MCF 10A (cell line): ENCODE results near the gene KLLN. TPM values are rescaled to one million over a fixed set of nuclear protein-coding genes. Genes with fewer than 3 reads are reported as not detected.
"Not testable (repeated sequence)": the region's sequence is repeated elsewhere in the genome, so short reads cannot be mapped to it uniquely, and the experiment has no call there.

Experiments used
- BruUV-seq: library from RNA; stranded (reverse); fragments of 400-500 nt; replicated peaks from 2 replicates; lab custom pipeline; 2021; lab: Mats Ljungman, UMichigan
- CTCF ChIA-PET: fragments of 300-600 bp; sonication (Branson Sonifier 250); formaldehyde crosslinking; extraction: SDS; loops from one replicate; lab custom pipeline; 2021; ENCODE audit warnings: antibody characterized with exemption, inconsistent platforms; lab: Yijun Ruan, JAX
- POLR2A ChIA-PET: fragments of 300-600, 350-650 bp; sonication (Branson Sonifier 250); formaldehyde crosslinking; extraction: SDS; loops from one replicate; lab custom pipeline; 2020; ENCODE audit warnings: antibody characterized with exemption, inconsistent platforms; lab: Yijun Ruan, JAX
- DNase-seq: peaks from one replicate; pipeline ENCODE4 v3.0.0-alpha.2; 2018; ENCODE audit not compliant: unreplicated experiment
- H3K27ac Mint-ChIP-seq: one replicate; pipeline ENCODE4 v1.8.0; 2022; ENCODE audit warnings: mild to moderate bottlenecking, low read depth, mixed read lengths; ENCODE audit not compliant: unreplicated experiment
- H3K27me3 Mint-ChIP-seq: one replicate; pipeline ENCODE4 v1.8.0; 2022; ENCODE audit warnings: mixed read lengths; ENCODE audit not compliant: insufficient read depth, unreplicated experiment
- H3K36me3 Mint-ChIP-seq: one replicate; pipeline ENCODE4 v1.8.0; 2022; ENCODE audit warnings: mild to moderate bottlenecking, moderate library complexity, mixed read lengths; ENCODE audit not compliant: insufficient read depth, unreplicated experiment
- H3K4me1 Mint-ChIP-seq: one replicate; pipeline ENCODE4 v1.8.0; 2022; ENCODE audit warnings: mixed read lengths; ENCODE audit not compliant: insufficient read depth, unreplicated experiment
- H3K4me3 Mint-ChIP-seq: one replicate; pipeline ENCODE4 v1.8.0; 2022; ENCODE audit warnings: mild to moderate bottlenecking, moderate library complexity, mixed read lengths; ENCODE audit not compliant: unreplicated experiment
- H3K9me3 Mint-ChIP-seq: one replicate; pipeline ENCODE4 v1.8.0; 2022; ENCODE audit warnings: mixed read lengths; ENCODE audit not compliant: unreplicated experiment
- CTCF ChIP-seq: fragments of 200-600 bp; IDR thresholded peaks from one replicate; pipeline ENCODE4 v1.8.0; 2022; ENCODE audit warnings: antibody characterized with exemption, mild to moderate bottlenecking; ENCODE audit not compliant: unreplicated experiment
- intact Hi-C: fragments of 100-400 bp; cut with micrococcal nuclease; formaldehyde crosslinking; loops from 2 replicates; pipeline ENCODE4 v1.14.1; 2022
- total RNA-seq: library from RNA; stranded (reverse); gene quantifications from 2 replicates; pipeline ENCODE4 v1.2.3, GENCODE V29; 2022

KLLN gene
- total RNA-seq, 1 experiment from 2014 or later, result 0.68 TPM

GRCh38 chr10:87837445-87837844, 25.9 kb downstream of the KLLN start:
- no peak for TF ChIP-seq CTCF
- H3K4me1 Mint-ChIP-seq, result peaks cover 6% of the 10 kb centered on the region
- H3K27ac Mint-ChIP-seq, result no peak overlapping the region
- no peaks in the 10 kb centered on the region for H3K36me3 Mint-ChIP-seq
- H3K27me3 Mint-ChIP-seq, result peaks cover 20% of the 10 kb centered on the region
- ChIA-PET POLR2A (interaction anchor here (1.2 to 14.7 kb wide), 2 partner anchors 19 to 22 kb away, joined by 3 to 186 read pairs; partner anchors contain the start of gene ATAD1), CTCF (interaction anchor here (0.7 to 2.4 kb wide), 2 partner anchors 8 to 715 kb away, joined by 3 to 7 read pairs; no protein-coding TSS in a partner anchor)
- H3K9me3 Mint-ChIP-seq, result no peaks in the 10 kb centered on the region
- no peak for DNase-seq
- intact Hi-C loops, result no loop called here
- no TSS peak for BruUV-seq
- no peak overlapping the region for H3K4me3 Mint-ChIP-seq

- H3K9me3 Mint-ChIP-seq, result no peaks in the 10 kb centered on the region
- no TSS peak for BruUV-seq
- no peaks in the 10 kb centered on the region for H3K36me3 Mint-ChIP-seq
- no peak for DNase-seq
- POLR2A ChIA-PET, result interaction anchor here (0.6 to 4.5 kb wide), 2 partner anchors 18 to 636 kb away, joined by 3 to 32 read pairs; partner anchors contain the start of gene ATAD1
- H3K4me1 Mint-ChIP-seq, result no peaks in the 10 kb centered on the region
- H3K27ac Mint-ChIP-seq, result no peak overlapping the region
- CTCF ChIA-PET, result no interaction called here
- TF ChIP-seq CTCF, result no peak
- intact Hi-C loops, result no loop called here
- no peak overlapping the region for H3K4me3 Mint-ChIP-seq
- H3K27me3 Mint-ChIP-seq, result peaks cover 20% of the 10 kb centered on the region
Observed at GRCh38 chr10:87836098-87836497, 27.2 kb downstream of the KLLN start.

GRCh38 chr10:87829986-87830729, 33.2 kb downstream of the KLLN start:
- ChIA-PET POLR2A (interaction anchor here (0.6 to 5.7 kb wide), 4 partner anchors 8 to 20 kb away, joined by 3 to 36 read pairs (median 6); partner anchors contain the start of gene ATAD1), CTCF (interaction anchor here (0.6 to 2.7 kb wide), 3 partner anchors 9 to 11 kb away, joined by 3 to 17 read pairs (median 7); partner anchors contain the start of gene ATAD1)
- no TSS peak for BruUV-seq
- Mint-ChIP-seq H3K36me3 (no peaks in the 10 kb centered on the region), H3K4me1 (no peaks in the 10 kb centered on the region), H3K9me3 (no peaks in the 10 kb centered on the region), H3K27me3 (no peaks in the 10 kb centered on the region), H3K27ac (no peak overlapping the region), H3K4me3 (no peak overlapping the region)
- no peak for TF ChIP-seq CTCF
- intact Hi-C loops, result no loop called here
- DNase-seq, result no peak

GRCh38 chr10:87829051-87829450, 34.3 kb downstream of the KLLN start:
- not testable (repeated sequence) for DNase-seq, BruUV-seq

More at GRCh38 chr10:87829051-87829450, 34.3 kb downstream of the KLLN start:
- H3K27me3 Mint-ChIP-seq, H3K4me1 Mint-ChIP-seq, intact Hi-C loops, H3K36me3 Mint-ChIP-seq, H3K27ac Mint-ChIP-seq, H3K9me3 Mint-ChIP-seq, H3K4me3 Mint-ChIP-seq: not testable (repeated sequence)
- CTCF ChIA-PET, result interaction anchor here (0.7 to 2.7 kb wide), 5 partner anchors 10 to 560 kb away, joined by 3 to 17 read pairs (median 4); partner anchors contain the start of gene ATAD1
- POLR2A ChIA-PET, result interaction anchor here (1.2 to 5.7 kb wide), 2 partner anchors 11 to 13 kb away, joined by 7 to 36 read pairs; partner anchors contain the start of gene ATAD1
